PC-3 (cell line): Measurements from ENCODE around the gene CRIP2. TPM values are rescaled to one million over a fixed set of nuclear protein-coding genes. Genes with fewer than 3 reads are reported as not detected.

ENCODE experiments used
- ATAC-seq: fragments of 200-7000 bp; cut with Tn5 transposase; 2 replicates; pipeline ENCODE4 v1.9.1; 2020; ENCODE audit warnings: mild to moderate bottlenecking, moderate library complexity
- BruUV-seq: library from RNA; stranded (reverse); fragments of 400-500 nt; replicated peaks from 2 replicates; lab custom pipeline; 2021; lab: Mats Ljungman, UMichigan
- CTCF ChIA-PET: fragments of 300-600 bp; sonication (Branson Sonifier 250); formaldehyde crosslinking; loops from one replicate; lab custom pipeline; 2022; ENCODE audit warnings: antibody characterized with exemption; lab: Charles Lee
- POLR2A ChIA-PET: fragments of 300-600 bp; sonication (Branson Sonifier 250); formaldehyde crosslinking; loops from one replicate; lab custom pipeline; 2022; ENCODE audit warnings: antibody characterized with exemption; ENCODE audit not compliant: unreplicated experiment; lab: Charles Lee
- DNase-seq: peaks from one replicate; pipeline ENCODE4 v3.0.0-alpha.2; 2015
- H2AFZ ChIP-seq: fragments of 300-600 bp; sonication (generic); 2 replicates; pipeline ENCODE4 v1.6.0; 2016; ENCODE audit warnings: antibody characterized with exemption, low read length
- H3F3A ChIP-seq: fragments of 300-600 bp; sonication (generic); one replicate; pipeline ENCODE4 v1.6.0; 2017; ENCODE audit warnings: antibody characterized with exemption, low read length, control low read depth, mild to moderate bottlenecking; ENCODE audit not compliant: unreplicated experiment
- H3K27ac ChIP-seq: fragments of 300-600 bp; sonication (generic); 2 replicates; pipeline ENCODE4 v1.5.1; 2016; ENCODE audit warnings: mild to moderate bottlenecking, low read length
- H3K27me3 ChIP-seq: fragments of 300-600 bp; sonication (generic); 2 replicates; pipeline ENCODE4 v1.6.1; 2016; ENCODE audit warnings: low read length, mixed read lengths
- H3K36me3 ChIP-seq: fragments of 300-600 bp; sonication (generic); 2 replicates; pipeline ENCODE4 v1.6.1; 2016; ENCODE audit warnings: low read depth, mixed run types, low read length, mixed read lengths
- H3K4me1 ChIP-seq: fragments of 300-600 bp; sonication (generic); 2 replicates; pipeline ENCODE4 v1.5.1; 2016; ENCODE audit warnings: low read length; ENCODE audit not compliant: insufficient read depth
- H3K4me2 ChIP-seq: fragments of 300-600 bp; sonication (generic); 2 replicates; pipeline ENCODE4 v1.6.0; 2016; ENCODE audit warnings: low read length
- H3K4me3 ChIP-seq: fragments of 300-600 bp; sonication (generic); 2 replicates; pipeline ENCODE4 v1.5.1; 2016; ENCODE audit warnings: mild to moderate bottlenecking, low read length, mixed read lengths
- H3K79me2 ChIP-seq: fragments of 300-600 bp; sonication (generic); 2 replicates; pipeline ENCODE4 v1.6.1; 2017; ENCODE audit warnings: low read length, mixed read lengths
- H3K9ac ChIP-seq: fragments of 300-600 bp; sonication (generic); 2 replicates; pipeline ENCODE4 v1.6.0; 2016; ENCODE audit warnings: mild to moderate bottlenecking, low read length
- H3K9me2 ChIP-seq: fragments of 300-600 bp; sonication (generic); replicated peaks from 2 replicates; pipeline ENCODE4 v1.6.1; 2016; ENCODE audit warnings: mixed run types, low read length, mixed read lengths
- H3K9me3 ChIP-seq: fragments of 300-600 bp; sonication (generic); 2 replicates; pipeline ENCODE4 v1.6.1; 2016; ENCODE audit warnings: low read length, mixed read lengths
- H4K20me1 ChIP-seq: fragments of 300-600 bp; sonication (generic); 2 replicates; pipeline ENCODE4 v1.6.1; 2016; ENCODE audit warnings: low read length, mixed read lengths
- CTCF ChIP-seq: fragments of 300-600 bp; sonication (generic); conservative IDR thresholded peaks from 2 replicates; pipeline ENCODE4 v1.5.1; 2017; ENCODE audit warnings: antibody characterized with exemption, low read depth, mild to moderate bottlenecking, low read length
- EZH2 ChIP-seq: fragments of 300-600 bp; sonication (generic); IDR thresholded peaks from one replicate; pipeline ENCODE4 v1.6.1; 2017; ENCODE audit warnings: antibody characterized with exemption, mild to moderate bottlenecking, low read length; ENCODE audit not compliant: unreplicated experiment
- EZH2phosphoT487 ChIP-seq: fragments of 300-600 bp; sonication (generic); IDR thresholded peaks from 2 replicates; pipeline ENCODE4 v1.6.1; 2018; ENCODE audit warnings: mild to moderate bottlenecking, antibody characterized with exemption, low read length, borderline replicate concordance
- intact Hi-C: fragments of 100-400 bp; cut with micrococcal nuclease; formaldehyde crosslinking; loops from 2 replicates; pipeline ENCODE4 v1.9.0; 2023
- total RNA-seq: library from RNA; depleted of rRNA; stranded (reverse); fragments of >200 nt; gene quantifications from 2 replicates; pipeline ENCODE4 v1.2.3, GENCODE V29; 2014

The CRIP2 gene
- total RNA-seq, 1 experiment from 2014 or later: 100 TPM

- TSS peak; percentile 75 for BruUV-seq
- ChIA-PET POLR2A (interaction anchor here (0.6 to 1.8 kb wide), 3 partner anchors 9 to 59 kb away, joined by 3 to 18 read pairs (median 7); no protein-coding TSS in a partner anchor), CTCF (interaction anchor here (0.6 to 1.9 kb wide), 5 partner anchors 9 to 89 kb away, joined by 3 to 24 read pairs (median 10); partner anchors contain the start of gene TEDC1)
- intact Hi-C loops: no loop called here
- H3F3A ChIP-seq: no peaks in the 10 kb centered on the region
- no peaks in the 10 kb centered on the region for H4K20me1 ChIP-seq
- H3K4me3 ChIP-seq: peak overlapping the region; percentile 71
- no peaks in the 10 kb centered on the region for H3K9me2 ChIP-seq
- no peak for TF ChIP-seq EZH2
- peak; percentile 95 for TF ChIP-seq CTCF
- no peak for TF ChIP-seq EZH2phosphoT487
- peak overlapping the region; percentile 100 for H3K27ac ChIP-seq
- H3K9ac ChIP-seq: peak overlapping the region; percentile 100
- peaks cover 48% of the 10 kb centered on the region for H3K4me1 ChIP-seq
- no peaks in the 10 kb centered on the region for H3K9me3 ChIP-seq
- peaks cover 8% of the 10 kb centered on the region for H3K79me2 ChIP-seq
- peak overlapping the region; percentile 99 for H3K4me2 ChIP-seq
- ATAC-seq (peak; percentile 44), DNase-seq (peak; percentile 90)
- no peaks in the 10 kb centered on the region for H3K27me3 ChIP-seq
- H2AFZ ChIP-seq: peak overlapping the region; percentile 65
- H3K36me3 ChIP-seq: no peaks in the 10 kb centered on the region
Measured at GRCh38 chr14:105480807-105481801, 6.5 kb downstream of the CRIP2 start.

- Histone ChIP-seq H2AFZ (no peak overlapping the region), H3K4me3 (peak overlapping the region; percentile 45; the same call in 1 of the 2 replicates), H3F3A (no peaks in the 10 kb centered on the region), H3K9me2 (no peaks in the 10 kb centered on the region), H3K4me1 (peaks cover 39% of the 10 kb centered on the region), H3K79me2 (peaks cover 5% of the 10 kb centered on the region), H3K27me3 (no peaks in the 10 kb centered on the region), H3K36me3 (no peaks in the 10 kb centered on the region), H3K9me3 (no peaks in the 10 kb centered on the region), H3K27ac (peak overlapping the region; percentile 100), H3K9ac (peak overlapping the region; percentile 100), H3K4me2 (peak overlapping the region; percentile 99), H4K20me1 (no peaks in the 10 kb centered on the region)
- intact Hi-C loops: loop anchor here (1.0 kb wide), 1 partner anchor 8 kb away; no protein-coding TSS in a partner anchor
- ATAC-seq: peak; percentile 51
- POLR2A ChIA-PET: interaction anchor here (0.6 to 1.8 kb wide), 2 partner anchors 8 to 51 kb away, joined by 7 to 18 read pairs; no protein-coding TSS in a partner anchor
- CTCF ChIA-PET: interaction anchor here (1.9 kb wide), 1 partner anchor 8 kb away, joined by 24 read pairs; the partner anchor contains the start of gene TEDC1
- TF ChIP-seq CTCF: peak; percentile 19; the same call in 1 of the 2 replicates
- TF ChIP-seq EZH2phosphoT487: no peak
- peak; percentile 96 for DNase-seq
- no TSS peak for BruUV-seq
Measured at GRCh38 chr14:105481886-105482457, 7.4 kb downstream of the CRIP2 start.
